ENCODE measurements around the gene HYAL4.

DNA sequence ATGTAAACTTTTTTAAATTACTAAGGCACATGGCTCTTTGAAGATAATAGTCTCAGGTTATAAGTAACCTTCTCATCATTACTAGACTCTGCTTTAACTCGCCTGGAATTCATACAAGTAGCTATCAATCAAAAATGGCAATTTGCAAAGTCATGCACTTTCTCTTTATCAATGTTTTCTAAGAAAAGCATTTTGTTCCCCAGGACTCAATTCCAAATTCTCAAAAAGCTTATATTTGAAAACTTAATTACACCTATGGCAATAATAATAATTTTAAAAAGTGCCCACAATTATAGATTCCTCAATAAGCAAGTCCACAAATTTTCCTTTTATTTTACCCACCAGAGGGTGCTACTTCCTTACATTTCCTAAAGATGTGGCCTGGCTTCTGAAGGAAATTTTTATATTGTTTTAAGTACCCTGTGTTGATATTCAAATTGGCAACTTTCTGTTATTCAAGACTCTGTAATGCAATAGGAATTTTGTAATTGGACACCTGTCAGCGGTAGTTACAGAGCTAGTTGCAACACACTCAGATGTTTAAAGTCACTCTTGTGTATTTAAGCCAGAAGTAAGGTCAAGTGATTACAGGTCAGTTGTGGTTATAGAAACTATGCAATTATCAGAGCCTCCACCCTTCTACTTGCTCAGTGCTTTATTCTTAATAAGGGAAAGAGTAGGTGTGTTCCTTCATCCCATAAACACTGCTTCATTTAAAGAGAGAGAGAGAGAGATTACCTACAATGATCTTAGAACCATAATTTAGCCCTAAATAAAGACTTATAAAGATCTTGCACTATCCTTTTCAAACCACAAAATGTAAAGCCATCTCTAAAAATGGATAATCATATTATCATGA lies 47.1 kb upstream of the HYAL4 start:
- no peak for TF ChIP-seq POLR2A (IDR thresholded peaks at IDR 0.05)
- TF ChIP-seq, protein P1, sequence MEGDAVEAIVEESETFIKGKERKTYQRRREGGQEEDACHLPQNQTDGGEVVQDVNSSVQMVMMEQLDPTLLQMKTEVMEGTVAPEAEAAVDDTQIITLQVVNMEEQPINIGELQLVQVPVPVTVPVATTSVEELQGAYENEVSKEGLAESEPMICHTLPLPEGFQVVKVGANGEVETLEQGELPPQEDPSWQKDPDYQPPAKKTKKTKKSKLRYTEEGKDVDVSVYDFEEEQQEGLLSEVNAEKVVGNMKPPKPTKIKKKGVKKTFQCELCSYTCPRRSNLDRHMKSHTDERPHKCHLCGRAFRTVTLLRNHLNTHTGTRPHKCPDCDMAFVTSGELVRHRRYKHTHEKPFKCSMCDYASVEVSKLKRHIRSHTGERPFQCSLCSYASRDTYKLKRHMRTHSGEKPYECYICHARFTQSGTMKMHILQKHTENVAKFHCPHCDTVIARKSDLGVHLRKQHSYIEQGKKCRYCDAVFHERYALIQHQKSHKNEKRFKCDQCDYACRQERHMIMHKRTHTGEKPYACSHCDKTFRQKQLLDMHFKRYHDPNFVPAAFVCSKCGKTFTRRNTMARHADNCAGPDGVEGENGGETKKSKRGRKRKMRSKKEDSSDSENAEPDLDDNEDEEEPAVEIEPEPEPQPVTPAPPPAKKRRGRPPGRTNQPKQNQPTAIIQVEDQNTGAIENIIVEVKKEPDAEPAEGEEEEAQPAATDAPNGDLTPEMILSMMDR (IDR thresholded peaks at IDR 0.05): peak in 1 of 3 experiments; percentile 26

Data from vagina (tissue), 2 donors.